Effector memory CD4-positive, alpha-beta T cell (primary cell): ENCODE measurements around the gene EPHA10.
"Not testable (repeated sequence)": the region's sequence is repeated elsewhere in the genome, so short reads cannot be mapped to it uniquely, and the experiment has no call there.

Source experiments
- DNase-seq, 3 donors: peaks; one replicate each; pipeline ENCODE4 v3.0.0-alpha.2; 2020
- H3K27ac ChIP-seq: 2 replicates; pipeline ENCODE4 v1.7.0; 2013; ENCODE audit warnings: mild to moderate bottlenecking, low read length, moderate library complexity; ENCODE audit not compliant: insufficient read depth, poor library complexity, severe bottlenecking
- H3K27me3 ChIP-seq: replicated peaks from 2 replicates; pipeline ENCODE4 v1.7.0; 2013; ENCODE audit warnings: mild to moderate bottlenecking, low read length; ENCODE audit not compliant: insufficient read depth, control insufficient read depth, poor library complexity, severe bottlenecking
- H3K36me3 ChIP-seq: 2 replicates; pipeline ENCODE4 v1.7.0; 2013; ENCODE audit warnings: mild to moderate bottlenecking, low read length, moderate library complexity; ENCODE audit not compliant: control insufficient read depth, insufficient read depth
- H3K4me1 ChIP-seq: 2 replicates; pipeline ENCODE4 v1.7.0; 2013; ENCODE audit warnings: low read length, mild to moderate bottlenecking; ENCODE audit not compliant: control insufficient read depth, insufficient read depth, poor library complexity, severe bottlenecking
- H3K4me3 ChIP-seq: 2 replicates; pipeline ENCODE4 v1.7.0; 2013; ENCODE audit warnings: low read length, low read depth, mild to moderate bottlenecking; ENCODE audit not compliant: insufficient read depth, poor library complexity, severe bottlenecking
- H3K9me3 ChIP-seq: 2 replicates; pipeline ENCODE4 v1.7.0; 2013; ENCODE audit warnings: mild to moderate bottlenecking, low read length, moderate library complexity; ENCODE audit not compliant: control insufficient read depth

Gene EPHA10

GRCh38 chr1:37753473-37754321 is 11.2 kb downstream of the EPHA10 start:
- Histone ChIP-seq H3K27ac (no peak overlapping the region), H3K36me3 (no peaks in the 10 kb centered on the region), H3K4me3 (no peak overlapping the region), H3K4me1 (no peaks in the 10 kb centered on the region), H3K9me3 (no peaks in the 10 kb centered on the region), H3K27me3 (peaks cover 10% of the 10 kb centered on the region)
- no peak for DNase-seq

- no peak overlapping the region for H3K4me3 ChIP-seq
- H3K27me3 ChIP-seq, result peaks cover 10% of the 10 kb centered on the region
- H3K27ac ChIP-seq, result no peak overlapping the region
- DNase-seq, result no peak
- H3K36me3 ChIP-seq, result no peaks in the 10 kb centered on the region
- no peaks in the 10 kb centered on the region for H3K9me3 ChIP-seq
- no peaks in the 10 kb centered on the region for H3K4me1 ChIP-seq
Measured at GRCh38 chr1:37752583-37753471, 12.1 kb downstream of the EPHA10 start.

DNA sequence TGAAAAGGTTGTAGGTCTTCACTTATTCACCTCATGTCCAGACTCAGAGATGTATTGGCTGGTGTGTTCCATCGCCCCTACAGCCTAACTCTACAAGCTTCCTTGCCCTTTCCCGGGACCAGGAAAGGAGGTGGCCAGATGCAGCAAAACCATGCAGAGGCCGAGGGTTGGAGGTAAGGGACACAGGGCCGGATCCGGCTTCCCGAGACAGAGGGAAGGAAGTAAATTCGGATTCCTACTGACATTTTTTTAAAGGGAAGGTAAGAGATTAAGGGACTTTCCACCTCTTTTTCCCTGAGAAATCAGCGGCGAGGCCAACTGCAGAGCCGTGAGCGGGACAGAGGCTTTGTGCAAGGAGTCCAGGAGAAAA is 12.7 kb downstream of the EPHA10 start:
- H3K9me3 ChIP-seq, result no peaks in the 10 kb centered on the region
- no peak for DNase-seq
- peaks cover 10% of the 10 kb centered on the region for H3K27me3 ChIP-seq
- no peak overlapping the region for H3K4me3 ChIP-seq
- H3K27ac ChIP-seq, result no peak overlapping the region
- no peaks in the 10 kb centered on the region for H3K4me1 ChIP-seq
- no peaks in the 10 kb centered on the region for H3K36me3 ChIP-seq

DNA sequence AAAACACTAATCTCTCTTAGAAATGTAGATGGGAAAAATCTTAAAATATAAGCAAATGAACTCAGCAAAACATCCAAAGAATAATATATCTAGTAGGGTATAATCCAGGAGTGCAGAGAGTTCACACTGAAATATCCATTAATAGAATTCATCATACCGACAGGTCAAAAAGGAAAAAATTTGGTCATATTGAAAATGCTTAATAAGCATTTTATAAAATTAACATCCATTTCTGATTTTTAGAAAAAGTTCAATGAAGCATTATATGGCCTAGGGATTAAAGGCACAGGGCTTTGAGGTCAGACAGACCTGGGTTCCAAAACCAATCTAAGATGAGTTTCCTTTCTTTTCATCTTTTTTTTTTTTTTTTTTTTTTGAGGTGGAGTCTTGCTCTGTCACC is 16.4 kb downstream of the EPHA10 start:
- no peak for DNase-seq
- H3K4me1 ChIP-seq, result no peaks in the 10 kb centered on the region
- no peaks in the 10 kb centered on the region for H3K36me3 ChIP-seq
- H3K4me3 ChIP-seq, result no peak overlapping the region
- H3K27me3 ChIP-seq, result peaks cover 10% of the 10 kb centered on the region
- no peak overlapping the region for H3K27ac ChIP-seq
- H3K9me3 ChIP-seq, result no peaks in the 10 kb centered on the region

DNA sequence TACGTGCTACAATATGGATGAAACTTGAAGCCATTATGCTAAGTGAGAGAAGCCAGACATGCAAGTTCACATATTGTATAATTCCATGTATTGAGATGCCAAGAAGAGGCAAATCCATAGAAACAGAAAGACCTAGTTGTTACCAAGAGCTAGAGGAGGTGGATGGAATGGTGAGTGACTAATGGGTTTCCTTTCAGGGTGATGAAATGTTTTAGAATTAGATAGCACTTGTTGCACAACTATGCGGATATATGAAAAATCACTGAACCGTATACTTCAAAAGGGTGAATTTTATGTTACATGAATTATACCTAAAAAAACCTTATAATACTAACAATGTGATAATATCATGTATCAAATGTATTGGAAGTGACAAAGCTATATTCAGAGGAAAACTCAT is 18.1 kb downstream of the EPHA10 start:
- no peaks in the 10 kb centered on the region for H3K9me3 ChIP-seq
- no peaks in the 10 kb centered on the region for H3K4me1 ChIP-seq
- no peak for DNase-seq
- H3K4me3 ChIP-seq, result no peak overlapping the region
- no peaks in the 10 kb centered on the region for H3K36me3 ChIP-seq
- no peak overlapping the region for H3K27ac ChIP-seq
- no peaks in the 10 kb centered on the region for H3K27me3 ChIP-seq

DNA sequence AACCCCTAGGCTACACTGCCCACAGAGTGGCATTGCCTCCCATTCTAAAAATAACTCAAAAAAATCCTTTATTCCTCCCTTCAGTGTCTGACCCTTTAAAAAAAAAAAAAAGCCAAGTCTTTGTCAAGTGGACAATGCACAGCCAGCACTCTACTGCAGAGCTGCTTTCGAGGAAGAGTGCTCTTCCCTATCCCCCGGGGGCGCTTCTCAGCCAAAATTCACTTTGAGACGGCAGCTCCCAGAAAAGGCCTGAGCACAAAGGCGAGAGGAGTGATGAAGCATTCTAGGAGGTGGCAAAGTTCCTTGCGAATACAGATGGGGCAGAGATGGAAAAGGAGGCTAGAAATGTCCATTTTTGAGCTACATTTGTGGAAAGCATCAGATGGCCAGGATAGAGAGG is 23.3 kb downstream of the EPHA10 start:
- Histone ChIP-seq H3K36me3 (no peaks in the 10 kb centered on the region), H3K9me3 (no peaks in the 10 kb centered on the region), H3K27ac (no peak overlapping the region), H3K4me3 (no peak overlapping the region), H3K27me3 (no peaks in the 10 kb centered on the region), H3K4me1 (no peaks in the 10 kb centered on the region)
- DNase-seq, result no peak

- Histone ChIP-seq H3K4me3 (no peak overlapping the region), H3K27me3 (no peaks in the 10 kb centered on the region), H3K9me3 (no peaks in the 10 kb centered on the region), H3K27ac (no peak overlapping the region), H3K4me1 (no peaks in the 10 kb centered on the region), H3K36me3 (no peaks in the 10 kb centered on the region)
- DNase-seq, result no peak
Measured at GRCh38 chr1:37741130-37741529, 23.8 kb downstream of the EPHA10 start.

DNA sequence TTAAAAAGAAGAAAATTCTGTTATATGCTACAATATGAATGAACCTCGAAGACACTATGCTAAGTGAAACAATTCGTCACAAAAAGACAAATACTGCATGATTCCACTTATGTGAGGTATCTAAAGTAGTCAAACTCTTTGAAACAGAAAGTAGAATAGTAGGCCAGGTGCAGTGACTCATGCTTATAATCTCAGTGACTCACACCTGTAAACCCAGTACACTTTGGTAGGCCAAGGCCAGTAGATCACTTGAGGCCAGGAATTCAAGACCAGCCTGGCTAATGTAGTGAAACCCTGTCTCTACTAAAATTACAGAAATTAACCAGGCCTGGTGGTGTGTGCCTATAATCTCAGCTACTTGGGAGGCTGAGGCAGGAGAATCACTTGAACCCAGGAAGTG is 25.7 kb downstream of the EPHA10 start:
- H3K27me3 ChIP-seq, result peaks cover 4% of the 10 kb centered on the region
- no peak overlapping the region for H3K27ac ChIP-seq
- no peak overlapping the region for H3K4me3 ChIP-seq
- no peaks in the 10 kb centered on the region for H3K36me3 ChIP-seq
- H3K9me3 ChIP-seq, result no peaks in the 10 kb centered on the region
- no peaks in the 10 kb centered on the region for H3K4me1 ChIP-seq
- no peak for DNase-seq

- H3K4me3 ChIP-seq, H3K27ac ChIP-seq, H3K9me3 ChIP-seq, DNase-seq, H3K4me1 ChIP-seq, H3K36me3 ChIP-seq, H3K27me3 ChIP-seq: not testable (repeated sequence)
Measured at GRCh38 chr1:37738619-37739018, 26.3 kb downstream of the EPHA10 start.

DNA sequence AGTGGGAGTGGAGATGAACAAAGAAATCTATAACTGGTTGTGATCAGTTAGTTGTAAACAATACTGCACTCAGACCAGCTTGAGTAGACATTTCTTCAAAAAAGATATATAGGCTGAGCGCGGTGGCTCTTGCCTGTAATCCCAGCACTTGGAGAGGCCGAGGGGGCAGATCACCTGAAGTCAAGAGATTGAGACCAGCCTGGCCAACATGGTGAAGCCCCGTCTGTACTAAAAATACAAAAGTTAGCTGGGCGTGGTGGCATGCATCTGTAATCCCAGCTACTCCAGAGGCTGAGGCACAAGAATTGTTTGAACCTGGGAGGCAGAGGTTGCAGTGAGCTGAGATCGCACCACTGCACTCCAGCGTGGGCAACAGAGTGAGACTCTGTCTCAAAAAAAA is 26.9 kb downstream of the EPHA10 start:
- not testable (repeated sequence) for H3K4me3 ChIP-seq, DNase-seq, H3K27ac ChIP-seq, H3K27me3 ChIP-seq, H3K4me1 ChIP-seq, H3K36me3 ChIP-seq, H3K9me3 ChIP-seq
